Spleen (tissue), 7 donors: ENCODE measurements around the gene NRL.

ENCODE experiments used
- CTCF ChIP-seq, 11 experiments: fragments of 200-600 bp in 7 of 11; fragments of 450-650 bp in 4 of 11; sonication (generic) in 4 of 11; IDR thresholded peaks in 8 of 11; conservative IDR thresholded peaks in 3 of 11; 1 replicate in 7 of 11; 2 replicates in 4 of 11; pipeline versions ENCODE4 v1.4.0 to v1.8.0; 2016 to 2021; ENCODE audit warnings: antibody characterized with exemption in 11 of 11, inconsistent platforms in 4 of 11, mild to moderate bottlenecking in 1 of 11
- POLR2A ChIP-seq, 3 donors: fragments of 450-650 bp; IDR thresholded peaks; one replicate each; pipeline ENCODE4 v1.5.1; 2017; ENCODE audit warnings: antibody characterized with exemption in 3 of 3, mild to moderate bottlenecking in 1 of 3
- donor health status: DM: no; HTN: no; CAD: no; lungs with moderate emphysema.
- donor health status: DM: no; HTN: no; CAD: no.
- donor health status: DM: no; HTN: no; CAD: no.

GRCh38 chr14:24064091-24064795 lies 50.5 kb downstream of the NRL start:
- TF ChIP-seq CTCF (IDR thresholded peaks at IDR 0.05 in 8 of 11, conservative IDR thresholded peaks at IDR 0.05 in 3 of 11), result no peak
- TF ChIP-seq POLR2A (IDR thresholded peaks at IDR 0.05), result no peak
